GM23338 (cell line): ENCODE measurements around the gene IDUA. TPM values are rescaled to one million over a fixed set of nuclear protein-coding genes. Genes with fewer than 3 reads are reported as not detected.
A peak's percentile ranks its signal among the peaks of the same experiment; 100 is the strongest.

Source experiments
- ATAC-seq: fragments of 200-7000 bp; cut with Tn5 transposase; 3 replicates; pipeline ENCODE4 v1.9.1; 2020
- DNase-seq: peaks from one replicate; pipeline ENCODE4 v3.0.0-alpha.2; 2015; ENCODE audit warnings: low spot score
- H2AFZ ChIP-seq: fragments of 200-600 bp; sonication (generic); 2 replicates; pipeline ENCODE4 v1.8.0; 2016; ENCODE audit warnings: antibody characterized with exemption, mild to moderate bottlenecking, moderate library complexity
- H3F3A ChIP-seq: fragments of 200-600 bp; sonication (generic); replicated peaks from 2 replicates; pipeline ENCODE4 v1.8.0; 2017; ENCODE audit warnings: antibody characterized with exemption, mixed run types, low read depth
- H3K27ac ChIP-seq: fragments of 200-600 bp; sonication (generic); 2 replicates; pipeline ENCODE4 v1.6.1; 2016; ENCODE audit warnings: low read depth
- H3K27me3 ChIP-seq: fragments of 200-600 bp; sonication (generic); 2 replicates; pipeline ENCODE4 v1.8.0; 2016; ENCODE audit warnings: mild to moderate bottlenecking, mixed run types, moderate library complexity; ENCODE audit not compliant: insufficient read depth
- H3K36me3 ChIP-seq: fragments of 200-600 bp; sonication (generic); 2 replicates; pipeline ENCODE4 v1.8.0; 2016; ENCODE audit warnings: mild to moderate bottlenecking; ENCODE audit not compliant: insufficient read depth
- H3K4me1 ChIP-seq: fragments of 200-600 bp; sonication (generic); 2 replicates; pipeline ENCODE4 v1.8.0; 2016; ENCODE audit warnings: mild to moderate bottlenecking, moderate library complexity; ENCODE audit not compliant: insufficient read depth
- H3K4me2 ChIP-seq: fragments of 200-600 bp; sonication (generic); 2 replicates; pipeline ENCODE4 v1.7.1; 2017; ENCODE audit warnings: mixed run types
- H3K4me3 ChIP-seq: fragments of 200-600 bp; sonication (generic); 2 replicates; pipeline ENCODE4 v1.6.1; 2016; ENCODE audit warnings: mixed run types
- H3K79me2 ChIP-seq: fragments of 200-600 bp; sonication (generic); replicated peaks from 2 replicates; pipeline ENCODE4 v1.8.0; 2017; ENCODE audit warnings: mild to moderate bottlenecking; ENCODE audit not compliant: insufficient read depth
- H3K9me2 ChIP-seq: fragments of 200-600 bp; sonication (generic); 2 replicates; pipeline ENCODE4 v1.8.0; 2017; ENCODE audit not compliant: insufficient read depth
- H4K20me1 ChIP-seq: fragments of 200-600 bp; sonication (generic); replicated peaks from 2 replicates; pipeline ENCODE4 v1.8.0; 2017; ENCODE audit warnings: mild to moderate bottlenecking; ENCODE audit not compliant: insufficient read depth
- H3K27ac Mint-ChIP-seq: 2 replicates; pipeline ENCODE4 v1.8.0; 2020; ENCODE audit warnings: inconsistent platforms, mild to moderate bottlenecking, moderate library complexity, mixed read lengths
- H3K27me3 Mint-ChIP-seq: 3 replicates; pipeline ENCODE4 v1.8.0; 2022; ENCODE audit warnings: low read depth, mild to moderate bottlenecking, moderate library complexity, mixed read lengths, inconsistent platforms; ENCODE audit not compliant: insufficient read depth, poor library complexity
- H3K36me3 Mint-ChIP-seq: 3 replicates; pipeline ENCODE4 v1.8.0; 2021; ENCODE audit warnings: low read depth, mild to moderate bottlenecking, inconsistent platforms, moderate library complexity, mixed read lengths
- H3K4me1 Mint-ChIP-seq: 3 replicates; pipeline ENCODE4 v1.8.0; 2020; ENCODE audit warnings: mild to moderate bottlenecking, inconsistent platforms, mixed read lengths
- H3K4me3 Mint-ChIP-seq: 3 replicates; pipeline ENCODE4 v1.8.0; 2021; ENCODE audit warnings: moderate library complexity, mild to moderate bottlenecking, inconsistent platforms, mixed read lengths
- H3K9me3 Mint-ChIP-seq: 3 replicates; pipeline ENCODE4 v1.8.0; 2020; ENCODE audit warnings: moderate library complexity, mild to moderate bottlenecking, inconsistent platforms, mixed read lengths
- CREB1 ChIP-seq: fragments of 250-450 bp; sonication (Bioruptor Pico); IDR thresholded peaks from 2 replicates; pipeline ENCODE4 v1.5.0; 2020; ENCODE audit warnings: low read depth, mild to moderate bottlenecking, moderate library complexity
- CTCF ChIP-seq, 2 experiments: fragments of 200-600 bp in 1 of 2; sonication (generic) in 1 of 2; conservative IDR thresholded peaks; 2 replicates each; pipeline versions ENCODE4 v1.5.1 to v1.6.1; 2016 to 2017; ENCODE audit warnings: antibody characterized with exemption in 2 of 2, low read depth in 2 of 2, mild to moderate bottlenecking in 2 of 2, moderate library complexity in 1 of 2
- ETS1 ChIP-seq: IDR thresholded peaks from 2 replicates; pipeline ENCODE4 v1.6.1; 2016; ENCODE audit warnings: antibody characterized with exemption
- EZH2 ChIP-seq: fragments of 200-600 bp; sonication (generic); IDR thresholded peaks from one replicate; pipeline ENCODE4 v1.8.0; 2017; ENCODE audit warnings: antibody characterized with exemption, mild to moderate bottlenecking, low read depth; ENCODE audit not compliant: unreplicated experiment
- EZH2phosphoT487 ChIP-seq: fragments of 200-600 bp; sonication (generic); IDR thresholded peaks from one replicate; pipeline ENCODE4 v1.8.1; 2018; ENCODE audit warnings: antibody characterized with exemption; ENCODE audit not compliant: unreplicated experiment
- JUNB ChIP-seq: IDR thresholded peaks from one replicate; pipeline ENCODE4 v1.6.1; 2016; ENCODE audit warnings: antibody characterized with exemption; ENCODE audit not compliant: unreplicated experiment
- NANOG ChIP-seq: IDR thresholded peaks from 2 replicates; pipeline ENCODE4 v1.6.1; 2016; ENCODE audit warnings: antibody characterized with exemption, borderline replicate concordance
- POLR2AphosphoS5 ChIP-seq: IDR thresholded peaks from 2 replicates; pipeline ENCODE4 v1.6.1; 2016; ENCODE audit warnings: antibody characterized with exemption, low read depth
- REST ChIP-seq: IDR thresholded peaks from one replicate; pipeline ENCODE4 v1.6.1; 2018; ENCODE audit warnings: antibody characterized with exemption; ENCODE audit not compliant: unreplicated experiment
- STAT1 ChIP-seq: IDR thresholded peaks from one replicate; pipeline ENCODE4 v1.6.1; 2016; ENCODE audit warnings: antibody characterized with exemption; ENCODE audit not compliant: unreplicated experiment
- ZNF114 ChIP-seq: fragments of 250-450 bp; sonication (Bioruptor Pico); IDR thresholded peaks from 2 replicates; pipeline ENCODE4 v1.5.0; 2020; ENCODE audit warnings: mild to moderate bottlenecking, moderate library complexity
- ZNF331 ChIP-seq: fragments of 250-450 bp; sonication (Bioruptor Pico); IDR thresholded peaks from 2 replicates; pipeline ENCODE4 v1.5.0; 2020; ENCODE audit warnings: low read depth, mild to moderate bottlenecking, moderate library complexity
- ZNF462 ChIP-seq: fragments of 250-450 bp; sonication (Bioruptor Pico); IDR thresholded peaks from 2 replicates; pipeline ENCODE4 v1.5.0; 2020; ENCODE audit warnings: mild to moderate bottlenecking, moderate library complexity
- polyA plus RNA-seq: library from polyadenylated mRNA; unstranded; fragments of >200 nt; fragmentation: Nextera tagmentation; extraction: Ambion mirVana; gene quantifications from 2 replicates; pipeline ENCODE4 v1.2.1, GENCODE V29; 2016
- total RNA-seq: library from RNA; depleted of rRNA; stranded (reverse); fragments of >200 nt; shearing (Covaris generic); gene quantifications from 2 replicates; pipeline ENCODE4 v1.2.3, GENCODE V29; 2014

The IDUA gene
- total and polyA plus RNA-seq, 2 experiments from 2014 or later = 1.3 to 6.1 TPM

- DNase-seq (no peak), ATAC-seq (peak; percentile 56)
- Histone ChIP-seq H3K4me3 (no peak overlapping the region), H4K20me1 (no peaks in the 10 kb centered on the region; the same call in 1 of the 2 replicates), H3K79me2 (no peaks in the 10 kb centered on the region), H2AFZ (no peak overlapping the region), H3K4me1 (no peaks in the 10 kb centered on the region), H3K9me2 (no peaks in the 10 kb centered on the region), H3K27ac (no peak overlapping the region), H3K4me2 (no peak overlapping the region), H3F3A (no peaks in the 10 kb centered on the region), H3K36me3 (no peaks in the 10 kb centered on the region), H3K27me3 (no peaks in the 10 kb centered on the region)
- H3K36me3 Mint-ChIP-seq = no peaks in the 10 kb centered on the region
- H3K9me3 Mint-ChIP-seq = no peaks in the 10 kb centered on the region
- TF ChIP-seq NANOG (no peak), ETS1 (no peak), ZNF331 (no peak), JUNB (no peak), ZNF114 (CRISPR knock-in tag) (no peak), EZH2 (no peak), EZH2phosphoT487 (no peak), REST (no peak), CTCF (conservative IDR thresholded peaks at IDR 0.05; ENCODE audit: low read depth in 2 of 2) (no peak), ZNF462 (CRISPR knock-in tag) (no peak), CREB1 (CRISPR knock-in tag) (no peak), POLR2AphosphoS5 (no peak), STAT1 (no peak)
- no peak overlapping the region for H3K4me3 Mint-ChIP-seq
- H3K4me1 Mint-ChIP-seq = no peaks in the 10 kb centered on the region; the same call in 1 of the 3 replicates
- H3K27me3 Mint-ChIP-seq = no peaks in the 10 kb centered on the region
- H3K27ac Mint-ChIP-seq = no peak overlapping the region
Measured at GRCh38 chr4:1019729-1020470, 33.1 kb downstream of the IDUA start.
